ENCODE results near the gene BCOR.
A peak's percentile ranks its signal among the peaks of the same experiment; 100 is the strongest.

The BCOR gene

GRCh38 chrX:40105835-40106675 is 8.3 kb upstream of the BCOR start:
- Histone ChIP-seq H3K4me3 (ENCODE audit: low read depth in 1 of 5, low read length in 5 of 5) (peak overlapping the region in 4 of 5 donors; percentile 50 to 67 (median 58)), H3K4me1 (ENCODE audit: control insufficient read depth in 5 of 5, insufficient read depth in 5 of 5, low read length in 5 of 5) (peaks cover 0 to 44% (median 33%) of the 10 kb centered on the region in 5 donors), H3K9me3 (ENCODE audit: control insufficient read depth in 5 of 5, low read length in 5 of 5) (no peaks in the 10 kb centered on the region), H3K27me3 (ENCODE audit: control insufficient read depth in 5 of 5, insufficient read depth in 4 of 5, low read length in 5 of 5) (peaks cover 5 to 47% (median 27%) of the 10 kb centered on the region in 5 donors), H3K36me3 (ENCODE audit: control insufficient read depth in 5 of 5, insufficient read depth in 5 of 5, low read length in 5 of 5) (no peaks in the 10 kb centered on the region), H3K27ac (ENCODE audit: low read depth, low read length) (peak overlapping the region; percentile 67), H3K9ac (ENCODE audit: low read length in 5 of 5) (peak overlapping the region in 3 of 5 donors; percentile 39 to 73 (median 51))

GRCh38 chrX:40104985-40105834 is 7.5 kb upstream of the BCOR start:
- H3K9me3 ChIP-seq (ENCODE audit: control insufficient read depth in 5 of 5, low read length in 5 of 5), result no peaks in the 10 kb centered on the region
- H3K9ac ChIP-seq (ENCODE audit: low read length in 5 of 5), result peak overlapping the region in 3 of 5 donors; percentile 51 to 73 (median 62)
- H3K4me3 ChIP-seq (ENCODE audit: low read depth in 1 of 5, low read length in 5 of 5), result peak overlapping the region in 4 of 5 donors; percentile 50 to 67 (median 58)
- peaks cover 0 to 45% (median 33%) of the 10 kb centered on the region in 5 donors for H3K4me1 ChIP-seq (ENCODE audit: control insufficient read depth in 5 of 5, insufficient read depth in 5 of 5, low read length in 5 of 5)
- peaks cover 5 to 48% (median 27%) of the 10 kb centered on the region in 5 donors for H3K27me3 ChIP-seq (ENCODE audit: control insufficient read depth in 5 of 5, insufficient read depth in 4 of 5, low read length in 5 of 5)
- H3K36me3 ChIP-seq (ENCODE audit: control insufficient read depth in 5 of 5, insufficient read depth in 5 of 5, low read length in 5 of 5), result no peaks in the 10 kb centered on the region
- peak overlapping the region; percentile 37 for H3K27ac ChIP-seq (ENCODE audit: low read depth, low read length)

DNA sequence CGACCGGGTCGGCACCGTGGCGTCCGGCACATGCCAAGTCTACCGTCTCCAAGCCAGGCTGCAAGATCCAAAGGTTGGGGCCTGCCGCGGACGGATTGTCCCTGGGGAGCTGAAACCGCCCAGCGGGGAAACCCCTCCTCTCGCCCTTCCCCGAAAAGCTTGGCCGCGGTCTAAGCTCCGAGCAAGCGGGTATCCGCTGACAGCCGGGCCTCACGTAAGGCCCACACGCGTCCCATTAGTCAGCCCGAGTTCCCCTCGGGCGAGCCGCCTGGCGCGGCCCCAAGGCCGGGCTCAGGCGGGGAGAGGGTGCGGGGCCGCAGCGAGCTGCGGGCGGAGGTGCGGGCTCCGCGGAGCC is 6.8 kb upstream of the BCOR start:
- no peak overlapping the region for H3K27ac ChIP-seq (ENCODE audit: low read depth, low read length)
- H3K4me1 ChIP-seq (ENCODE audit: control insufficient read depth in 5 of 5, insufficient read depth in 5 of 5, low read length in 5 of 5), result peaks cover 0 to 45% (median 34%) of the 10 kb centered on the region in 5 donors

GRCh38 chrX:40103565-40104323 is 6.0 kb upstream of the BCOR start:
- Histone ChIP-seq H3K4me1 (ENCODE audit: control insufficient read depth in 5 of 5, insufficient read depth in 5 of 5, low read length in 5 of 5) (peaks cover 0 to 45% (median 38%) of the 10 kb centered on the region in 5 donors), H3K4me3 (ENCODE audit: low read depth in 1 of 5, low read length in 5 of 5) (no peak overlapping the region), H3K36me3 (ENCODE audit: control insufficient read depth in 5 of 5, insufficient read depth in 5 of 5, low read length in 5 of 5) (no peaks in the 10 kb centered on the region), H3K9ac (ENCODE audit: low read length in 5 of 5) (no peak overlapping the region), H3K27me3 (ENCODE audit: control insufficient read depth in 5 of 5, insufficient read depth in 4 of 5, low read length in 5 of 5) (peaks cover 5 to 51% (median 27%) of the 10 kb centered on the region in 5 donors), H3K27ac (ENCODE audit: low read depth, low read length) (no peak overlapping the region), H3K9me3 (ENCODE audit: control insufficient read depth in 5 of 5, low read length in 5 of 5) (no peaks in the 10 kb centered on the region)

More for the DNA sequence above, 6.8 kb upstream of the BCOR start:
- Histone ChIP-seq H3K9me3 (ENCODE audit: control insufficient read depth in 5 of 5, low read length in 5 of 5) (no peaks in the 10 kb centered on the region), H3K27me3 (ENCODE audit: control insufficient read depth in 5 of 5, insufficient read depth in 4 of 5, low read length in 5 of 5) (peaks cover 5 to 51% (median 27%) of the 10 kb centered on the region in 5 donors), H3K36me3 (ENCODE audit: control insufficient read depth in 5 of 5, insufficient read depth in 5 of 5, low read length in 5 of 5) (no peaks in the 10 kb centered on the region), H3K9ac (ENCODE audit: low read length in 5 of 5) (peak overlapping the region in 1 of 5 donors; percentile 62), H3K4me3 (ENCODE audit: low read depth in 1 of 5, low read length in 5 of 5) (peak overlapping the region in 3 of 5 donors; percentile 17 to 67 (median 60))

DNA sequence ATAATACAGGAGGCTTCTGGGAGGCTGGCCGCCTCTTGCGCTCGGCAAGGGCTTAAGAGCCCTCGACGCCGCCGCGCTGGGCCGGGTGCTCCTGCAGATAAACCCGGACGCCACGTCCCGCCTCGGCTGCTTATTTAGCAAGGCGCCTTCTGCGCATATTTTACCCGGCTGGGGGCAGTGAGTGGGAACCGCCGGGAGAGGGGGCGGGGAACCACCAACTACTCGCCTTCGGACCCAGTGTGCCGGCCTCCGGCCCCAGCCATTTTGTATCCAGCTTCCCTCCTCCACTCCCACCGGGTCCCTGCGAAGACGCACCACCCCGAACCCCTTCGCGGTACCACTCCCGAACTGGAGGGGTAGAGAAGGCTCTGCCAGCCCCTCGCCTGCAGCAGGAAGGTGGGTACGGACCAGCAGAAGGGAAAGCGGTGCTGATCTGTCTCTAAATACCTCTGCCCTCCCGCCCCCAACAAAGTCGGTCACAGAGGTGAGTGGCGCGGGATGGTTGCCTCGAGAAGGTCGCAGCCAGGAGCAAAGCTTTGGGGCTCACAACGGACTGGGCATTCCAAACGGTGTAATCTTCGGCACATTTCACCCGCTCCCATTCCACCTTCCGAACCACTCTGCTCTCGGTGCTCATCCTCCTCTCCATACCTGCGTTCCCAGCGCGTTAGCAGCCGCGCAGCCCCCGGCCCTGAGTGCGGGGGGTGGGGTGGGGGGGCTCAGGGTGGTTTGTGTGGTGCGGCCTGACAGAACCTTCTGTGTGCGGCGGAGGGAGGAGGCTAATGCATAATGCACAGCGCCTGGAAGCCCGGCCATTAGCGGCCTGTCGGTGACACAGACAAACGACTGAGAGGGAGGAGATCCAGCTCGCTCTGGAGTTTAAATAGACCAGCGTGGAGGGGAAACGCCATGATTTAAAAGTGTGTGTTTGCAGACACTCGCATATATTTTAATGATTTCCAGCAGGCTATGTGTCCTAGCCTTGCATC is 4.9 kb upstream of the BCOR start:
- H3K4me3 ChIP-seq (ENCODE audit: low read depth in 1 of 5, low read length in 5 of 5), result no peak overlapping the region
- no peak overlapping the region for H3K9ac ChIP-seq (ENCODE audit: low read length in 5 of 5)
- H3K27me3 ChIP-seq (ENCODE audit: control insufficient read depth in 5 of 5, insufficient read depth in 4 of 5, low read length in 5 of 5), result peaks cover 5 to 46% (median 22%) of the 10 kb centered on the region in 5 donors
- H3K27ac ChIP-seq (ENCODE audit: low read depth, low read length), result no peak overlapping the region
- peaks cover 0 to 40% (median 28%) of the 10 kb centered on the region in 5 donors for H3K4me1 ChIP-seq (ENCODE audit: control insufficient read depth in 5 of 5, insufficient read depth in 5 of 5, low read length in 5 of 5)
- H3K36me3 ChIP-seq (ENCODE audit: control insufficient read depth in 5 of 5, insufficient read depth in 5 of 5, low read length in 5 of 5), result no peaks in the 10 kb centered on the region
- H3K9me3 ChIP-seq (ENCODE audit: control insufficient read depth in 5 of 5, low read length in 5 of 5), result no peaks in the 10 kb centered on the region

DNA sequence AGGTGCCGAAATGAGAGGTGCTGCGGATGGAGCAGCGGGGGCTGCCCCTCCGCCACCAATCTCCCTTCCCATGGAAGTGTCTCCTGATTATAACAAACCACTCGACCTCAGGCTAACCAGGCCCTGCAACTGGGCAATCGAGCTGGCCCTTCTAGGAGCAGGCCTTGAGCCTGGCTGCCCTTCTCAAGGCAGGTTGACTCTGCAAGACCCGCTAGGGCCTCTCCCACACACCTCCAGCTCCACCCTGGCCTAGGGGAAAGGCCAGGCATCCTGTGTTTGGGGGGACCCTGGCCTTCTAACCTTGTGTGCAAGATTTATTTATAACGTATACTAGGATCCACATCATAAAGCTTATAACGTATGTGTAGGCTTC is 3.7 kb upstream of the BCOR start:
- peaks cover 0 to 32% (median 17%) of the 10 kb centered on the region in 5 donors for H3K4me1 ChIP-seq (ENCODE audit: control insufficient read depth in 5 of 5, insufficient read depth in 5 of 5, low read length in 5 of 5)
- no peaks in the 10 kb centered on the region for H3K36me3 ChIP-seq (ENCODE audit: control insufficient read depth in 5 of 5, insufficient read depth in 5 of 5, low read length in 5 of 5)
- H3K4me3 ChIP-seq (ENCODE audit: low read depth in 1 of 5, low read length in 5 of 5), result no peak overlapping the region
- H3K27me3 ChIP-seq (ENCODE audit: control insufficient read depth in 5 of 5, insufficient read depth in 4 of 5, low read length in 5 of 5), result peaks cover 5 to 34% (median 14%) of the 10 kb centered on the region in 5 donors
- H3K9ac ChIP-seq (ENCODE audit: low read length in 5 of 5), result no peak overlapping the region
- H3K9me3 ChIP-seq (ENCODE audit: control insufficient read depth in 5 of 5, low read length in 5 of 5), result no peaks in the 10 kb centered on the region
- no peak overlapping the region for H3K27ac ChIP-seq (ENCODE audit: low read depth, low read length)

DNA sequence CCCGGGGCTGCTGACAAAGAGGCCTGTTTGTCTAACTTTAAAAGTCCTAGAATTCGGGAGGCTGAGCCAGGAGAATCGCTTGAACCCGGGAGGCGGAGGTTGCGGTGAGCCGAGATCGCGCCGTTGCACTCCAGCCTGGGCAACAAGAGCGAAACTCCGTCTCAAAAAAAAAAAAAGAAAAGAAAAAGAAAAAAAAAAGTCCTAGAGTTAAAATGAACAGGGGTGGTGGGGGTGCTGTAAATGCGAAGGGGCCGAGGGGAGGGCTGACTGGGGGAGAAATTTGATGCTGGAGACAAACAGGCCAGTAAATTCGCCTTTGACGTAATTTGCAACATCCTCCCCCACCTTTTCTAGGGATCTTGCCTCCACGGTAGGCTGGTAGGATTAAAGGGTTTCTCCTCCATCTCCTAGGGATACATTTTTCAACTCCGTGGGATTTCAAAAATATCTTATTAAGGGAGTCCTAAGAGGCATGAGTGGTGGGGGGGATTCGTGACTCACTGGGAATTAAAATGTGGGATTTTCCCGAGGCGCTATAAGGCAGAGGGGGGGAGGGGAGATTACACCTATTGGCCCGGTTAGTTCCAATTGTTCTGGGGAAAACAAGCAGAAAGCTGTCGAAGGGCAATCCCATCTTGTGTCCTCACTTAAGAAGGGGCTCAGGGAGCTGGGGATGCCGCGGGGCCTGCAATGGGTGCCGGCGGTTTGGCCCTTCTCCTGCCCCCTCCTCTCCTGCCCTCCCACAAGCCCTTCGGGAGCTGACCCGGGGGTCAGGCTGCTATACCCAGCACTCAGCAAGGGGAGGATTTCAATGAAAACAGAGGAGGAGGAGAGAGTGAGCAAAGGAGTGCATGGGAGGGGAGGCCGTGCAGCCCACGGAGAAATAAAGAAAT is 3.0 kb upstream of the BCOR start:
- H3K27me3 ChIP-seq (ENCODE audit: control insufficient read depth in 5 of 5, insufficient read depth in 4 of 5, low read length in 5 of 5), result peaks cover 5 to 33% (median 14%) of the 10 kb centered on the region in 5 donors
- no peak overlapping the region for H3K9ac ChIP-seq (ENCODE audit: low read length in 5 of 5)

DNA sequence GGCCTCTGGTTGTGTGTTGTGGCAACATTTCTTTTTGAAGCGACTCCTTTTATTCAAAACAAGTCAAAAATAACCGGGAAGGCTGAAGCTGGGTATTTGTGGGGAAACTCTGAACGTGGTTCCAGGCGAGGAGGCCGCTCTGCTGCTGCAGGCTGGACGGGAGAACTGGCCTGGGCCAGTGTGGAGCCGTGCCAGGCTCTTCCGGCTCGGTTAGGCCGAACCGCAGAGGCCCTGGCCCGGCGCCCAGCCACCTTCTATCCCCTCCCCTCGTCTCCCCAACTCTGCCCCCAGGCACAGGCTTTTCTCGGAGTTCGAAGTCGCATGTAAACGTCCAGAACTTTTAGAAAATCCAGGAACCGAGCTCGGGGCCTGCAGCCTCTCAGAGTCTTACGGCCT is 2.4 kb upstream of the BCOR start:
- Histone ChIP-seq H3K4me1 (ENCODE audit: control insufficient read depth in 5 of 5, insufficient read depth in 5 of 5, low read length in 5 of 5) (peaks cover 0 to 35% (median 17%) of the 10 kb centered on the region in 5 donors), H3K36me3 (ENCODE audit: control insufficient read depth in 5 of 5, insufficient read depth in 5 of 5, low read length in 5 of 5) (no peaks in the 10 kb centered on the region), H3K4me3 (ENCODE audit: low read depth in 1 of 5, low read length in 5 of 5) (no peak overlapping the region), H3K9me3 (ENCODE audit: control insufficient read depth in 5 of 5, low read length in 5 of 5) (no peaks in the 10 kb centered on the region), H3K27ac (ENCODE audit: low read depth, low read length) (no peak overlapping the region), H3K9ac (ENCODE audit: low read length in 5 of 5) (no peak overlapping the region), H3K27me3 (ENCODE audit: control insufficient read depth in 5 of 5, insufficient read depth in 4 of 5, low read length in 5 of 5) (peaks cover 0 to 30% (median 14%) of the 10 kb centered on the region in 5 donors)

More for the DNA sequence above, 3.0 kb upstream of the BCOR start:
- H3K36me3 ChIP-seq (ENCODE audit: control insufficient read depth in 5 of 5, insufficient read depth in 5 of 5, low read length in 5 of 5), result no peaks in the 10 kb centered on the region
- H3K4me3 ChIP-seq (ENCODE audit: low read depth in 1 of 5, low read length in 5 of 5), result no peak overlapping the region
- no peaks in the 10 kb centered on the region for H3K9me3 ChIP-seq (ENCODE audit: control insufficient read depth in 5 of 5, low read length in 5 of 5)
- H3K27ac ChIP-seq (ENCODE audit: low read depth, low read length), result no peak overlapping the region
- H3K4me1 ChIP-seq (ENCODE audit: control insufficient read depth in 5 of 5, insufficient read depth in 5 of 5, low read length in 5 of 5), result peaks cover 0 to 35% (median 16%) of the 10 kb centered on the region in 5 donors

Data from subcutaneous abdominal adipose tissue (tissue), 5 donors.